PC-9 (cell line): ENCODE results near the gene MOCOS. TPM values are rescaled to one million over a fixed set of nuclear protein-coding genes. Genes with fewer than 3 reads are reported as not detected.
A peak's percentile ranks its signal among the peaks of the same experiment; 100 is the strongest.

Experiments
- BruUV-seq: library from RNA; stranded (reverse); fragments of 400-500 nt; replicated peaks from 2 replicates; lab custom pipeline; 2021; lab: Mats Ljungman, UMichigan
- CTCF ChIA-PET: fragments of 300-600 bp; sonication (Branson Sonifier 250); formaldehyde crosslinking; loops from one replicate; lab custom pipeline; 2022; ENCODE audit warnings: antibody characterized with exemption; lab: Charles Lee
- POLR2A ChIA-PET: fragments of 300-600 bp; sonication (Branson Sonifier 250); formaldehyde crosslinking; loops from one replicate; lab custom pipeline; 2022; ENCODE audit warnings: antibody characterized with exemption; ENCODE audit not compliant: unreplicated experiment; lab: Charles Lee
- DNase-seq, 2 experiments: peaks; one replicate each; pipeline versions ENCODE4 v3.0.0 to v3.0.0-alpha.2; 2015 to 2022; ENCODE audit warnings: mixed read lengths in 1 of 2
- H2AFZ ChIP-seq: fragments of 200-600 bp; sonication (generic); 2 replicates; pipeline ENCODE4 v1.8.1; 2017; ENCODE audit warnings: antibody characterized with exemption
- H3F3A ChIP-seq: fragments of 200-600 bp; sonication (generic); 2 replicates; pipeline ENCODE4 v1.8.1; 2017; ENCODE audit warnings: antibody characterized with exemption, mild to moderate bottlenecking, low read depth; ENCODE audit not compliant: insufficient read depth
- H3K27ac ChIP-seq: fragments of 200-600 bp; sonication (generic); 2 replicates; pipeline ENCODE4 v1.6.1; 2016; ENCODE audit warnings: mixed run types
- H3K27me3 ChIP-seq: fragments of 200-600 bp; sonication (generic); 2 replicates; pipeline ENCODE4 v1.6.1; 2016; ENCODE audit warnings: low read depth, mixed run types; ENCODE audit not compliant: insufficient read depth
- H3K36me3 ChIP-seq: fragments of 200-600 bp; sonication (generic); 2 replicates; pipeline ENCODE4 v1.6.1; 2016; ENCODE audit warnings: low read depth, mixed run types
- H3K4me1 ChIP-seq: fragments of 200-600 bp; sonication (generic); replicated peaks from 2 replicates; pipeline ENCODE4 v1.6.1; 2016; ENCODE audit warnings: mixed run types; ENCODE audit not compliant: insufficient read depth
- H3K4me2 ChIP-seq: fragments of 200-600 bp; sonication (generic); 2 replicates; pipeline ENCODE4 v1.6.1; 2017; ENCODE audit warnings: mixed run types
- H3K4me3 ChIP-seq: fragments of 200-600 bp; sonication (generic); 2 replicates; pipeline ENCODE4 v1.6.1; 2016; ENCODE audit warnings: mixed run types
- H3K79me2 ChIP-seq: fragments of 200-600 bp; sonication (generic); 2 replicates; pipeline ENCODE4 v1.6.1; 2017; ENCODE audit warnings: low read depth, mixed run types
- H3K9me2 ChIP-seq: fragments of 200-600 bp; sonication (generic); 2 replicates; pipeline ENCODE4 v1.8.1; 2017; ENCODE audit warnings: mild to moderate bottlenecking; ENCODE audit not compliant: insufficient read depth
- H3K9me3 ChIP-seq: fragments of 200-600 bp; sonication (generic); 2 replicates; pipeline ENCODE4 v1.8.1; 2016; ENCODE audit warnings: low read depth; ENCODE audit not compliant: insufficient read depth
- H4K20me1 ChIP-seq: fragments of 200-600 bp; sonication (generic); 2 replicates; pipeline ENCODE4 v1.8.1; 2017; ENCODE audit not compliant: insufficient read depth
- CTCF ChIP-seq: fragments of 200-600 bp; sonication (generic); conservative IDR thresholded peaks from 2 replicates; pipeline ENCODE4 v1.6.1; 2017; ENCODE audit warnings: mixed run types, antibody characterized with exemption, mild to moderate bottlenecking, moderate library complexity
- EZH2 ChIP-seq: fragments of 200-600 bp; sonication (generic); IDR thresholded peaks from 2 replicates; pipeline ENCODE4 v1.8.0; 2017; ENCODE audit warnings: antibody characterized with exemption, low read depth
- intact Hi-C: fragments of 100-400 bp; cut with micrococcal nuclease; formaldehyde crosslinking; loops from one replicate; pipeline ENCODE4 v1.10.0; 2022; ENCODE audit not compliant: unreplicated experiment
- total RNA-seq: library from RNA; stranded (reverse); gene quantifications from 2 replicates; pipeline ENCODE4 v1.2.3, GENCODE V29; 2021

The MOCOS gene
- total RNA-seq, 1 experiment from 2014 or later = 30.4 TPM

GRCh38 chr18:36312806-36313395 lies 125.6 kb downstream of the MOCOS start:
- H3K4me1 ChIP-seq = peaks cover 82% of the 10 kb centered on the region
- no peak overlapping the region for H3K4me3 ChIP-seq
- no peaks in the 10 kb centered on the region for H3K27me3 ChIP-seq
- H3K9me3 ChIP-seq = no peaks in the 10 kb centered on the region
- H3K4me2 ChIP-seq = peak overlapping the region; percentile 21; the same call in 1 of the 2 replicates
- no peaks in the 10 kb centered on the region for H3K36me3 ChIP-seq
- TF ChIP-seq EZH2 = no peak
- TF ChIP-seq CTCF = no peak
- peaks cover 37% of the 10 kb centered on the region for H3F3A ChIP-seq
- no peak overlapping the region for H2AFZ ChIP-seq
- intact Hi-C loops = no loop called here
- peaks cover 22% of the 10 kb centered on the region for H3K79me2 ChIP-seq
- no peaks in the 10 kb centered on the region for H3K9me2 ChIP-seq
- CTCF ChIA-PET = no interaction called here
- no peaks in the 10 kb centered on the region for H4K20me1 ChIP-seq
- BruUV-seq = no TSS peak
- H3K27ac ChIP-seq = no peak overlapping the region
- POLR2A ChIA-PET = no interaction called here
- no peak for DNase-seq

- peaks cover 22% of the 10 kb centered on the region for H3K79me2 ChIP-seq
- peak overlapping the region; percentile 49 for H3K4me2 ChIP-seq
- no peak for TF ChIP-seq CTCF
- POLR2A ChIA-PET = no interaction called here
- peaks cover 25% of the 10 kb centered on the region for H3F3A ChIP-seq
- no TSS peak for BruUV-seq
- H3K9me2 ChIP-seq = no peaks in the 10 kb centered on the region
- no peaks in the 10 kb centered on the region for H3K9me3 ChIP-seq
- DNase-seq = peak in 1 of 2 experiments; percentile 34
- no peaks in the 10 kb centered on the region for H3K36me3 ChIP-seq
- H2AFZ ChIP-seq = no peak overlapping the region
- peaks cover 70% of the 10 kb centered on the region for H3K4me1 ChIP-seq
- CTCF ChIA-PET = no interaction called here
- no peaks in the 10 kb centered on the region for H4K20me1 ChIP-seq
- no peaks in the 10 kb centered on the region for H3K27me3 ChIP-seq
- H3K27ac ChIP-seq = peak overlapping the region; percentile 67
- no peak overlapping the region for H3K4me3 ChIP-seq
- intact Hi-C loops = no loop called here
Measured at GRCh38 chr18:36314098-36314497, 126.8 kb downstream of the MOCOS start.

DNA sequence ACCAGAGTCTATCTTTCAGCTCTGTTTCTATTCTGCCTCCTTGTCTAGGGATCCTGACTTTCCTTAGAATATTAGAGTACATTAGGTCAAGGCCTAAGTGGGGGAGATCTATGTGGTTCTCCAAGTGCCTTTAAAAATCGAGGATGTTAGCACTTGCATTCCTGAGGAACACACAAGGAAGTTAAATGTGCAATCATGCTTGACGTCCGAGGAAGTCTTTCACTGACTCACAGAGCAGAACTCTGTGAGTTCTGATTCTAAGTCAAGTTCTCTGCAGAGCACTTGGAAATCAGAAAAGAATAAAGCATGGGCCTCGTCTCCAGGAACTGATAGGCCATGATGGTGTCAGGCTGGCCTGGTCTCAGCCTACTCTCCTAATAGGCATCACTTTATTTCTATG lies 127.5 kb downstream of the MOCOS start:
- no TSS peak for BruUV-seq
- TF ChIP-seq CTCF = no peak
- no peak for TF ChIP-seq EZH2
- H4K20me1 ChIP-seq = no peaks in the 10 kb centered on the region
- no peaks in the 10 kb centered on the region for H3K9me3 ChIP-seq
- no peaks in the 10 kb centered on the region for H3K36me3 ChIP-seq
- H3K4me3 ChIP-seq = no peak overlapping the region
- DNase-seq = peak; percentile 19 to 81
- H3K4me2 ChIP-seq = peak overlapping the region; percentile 49
- intact Hi-C loops = no loop called here
- peaks cover 68% of the 10 kb centered on the region for H3K4me1 ChIP-seq
- no peak overlapping the region for H2AFZ ChIP-seq
- peak overlapping the region; percentile 67 for H3K27ac ChIP-seq
- H3K9me2 ChIP-seq = no peaks in the 10 kb centered on the region
- ChIA-PET CTCF (no interaction called here), POLR2A (no interaction called here)
- no peaks in the 10 kb centered on the region for H3K27me3 ChIP-seq
- H3F3A ChIP-seq = peaks cover 23% of the 10 kb centered on the region
- H3K79me2 ChIP-seq = peaks cover 22% of the 10 kb centered on the region
